Peyer's patch (tissue), 4 donors: ENCODE measurements around the gene PAPOLB. TPM values are rescaled to one million over a fixed set of nuclear protein-coding genes. Genes with fewer than 3 reads are reported as not detected.
A peak's percentile ranks its signal among the peaks of the same experiment; 100 is the strongest.

ENCODE experiments used
- DNase-seq, 3 donors: peaks; one replicate each; pipeline ENCODE4 v3.0.0-alpha.2; 2017 to 2019
- H3K27ac ChIP-seq, 4 donors: fragments of 200-600 bp; sonication (generic); one replicate each; pipeline ENCODE4 v1.5.1; 2016 to 2019
- H3K27me3 ChIP-seq, 2 donors: fragments of 200-600 bp; sonication (generic); one replicate each; pipeline ENCODE4 v1.5.1; 2019
- H3K36me3 ChIP-seq, 3 donors: fragments of 200-600 bp; sonication (generic); one replicate each; pipeline ENCODE4 v1.5.1; 2016 to 2019
- H3K4me1 ChIP-seq, 4 donors: fragments of 200-600 bp; sonication (generic); one replicate each; pipeline ENCODE4 v1.5.1; 2016 to 2019
- H3K4me3 ChIP-seq, 4 donors: fragments of 200-600 bp; sonication (generic); 1 replicate in 3 of 4; 2 replicates in 1 of 4; pipeline ENCODE4 v1.5.1; 2016 to 2019; ENCODE audit warnings: mild to moderate bottlenecking in 1 of 4
- H3K9me3 ChIP-seq, 4 donors: fragments of 200-600 bp; sonication (generic); one replicate each; pipeline ENCODE4 v1.5.1; 2016 to 2019; ENCODE audit warnings: mild to moderate bottlenecking in 1 of 4
- CTCF ChIP-seq, 6 experiments: fragments of 450-650 bp in 4 of 6; fragments of 200-600 bp in 2 of 6; sonication (generic) in 1 of 6; IDR thresholded peaks; one replicate each; pipeline ENCODE4 v1.5.1; 2017 to 2019; ENCODE audit warnings: antibody characterized with exemption in 6 of 6, mild to moderate bottlenecking in 3 of 6, moderate library complexity in 1 of 6
- POLR2A ChIP-seq, 2 donors: fragments of 450-650 bp; IDR thresholded peaks; one replicate each; pipeline ENCODE4 v1.5.1; 2017; ENCODE audit warnings: antibody characterized with exemption in 2 of 2, mild to moderate bottlenecking in 2 of 2, moderate library complexity in 2 of 2
- total RNA-seq, 4 donors: library from RNA; depleted of rRNA; stranded (reverse); fragments of >200 nt; gene quantifications; one replicate each; pipeline ENCODE4 v1.1.0, GENCODE V29; 2016

PAPOLB gene
- total RNA-seq, 4 donors from 2014 or later = not detected

DNA sequence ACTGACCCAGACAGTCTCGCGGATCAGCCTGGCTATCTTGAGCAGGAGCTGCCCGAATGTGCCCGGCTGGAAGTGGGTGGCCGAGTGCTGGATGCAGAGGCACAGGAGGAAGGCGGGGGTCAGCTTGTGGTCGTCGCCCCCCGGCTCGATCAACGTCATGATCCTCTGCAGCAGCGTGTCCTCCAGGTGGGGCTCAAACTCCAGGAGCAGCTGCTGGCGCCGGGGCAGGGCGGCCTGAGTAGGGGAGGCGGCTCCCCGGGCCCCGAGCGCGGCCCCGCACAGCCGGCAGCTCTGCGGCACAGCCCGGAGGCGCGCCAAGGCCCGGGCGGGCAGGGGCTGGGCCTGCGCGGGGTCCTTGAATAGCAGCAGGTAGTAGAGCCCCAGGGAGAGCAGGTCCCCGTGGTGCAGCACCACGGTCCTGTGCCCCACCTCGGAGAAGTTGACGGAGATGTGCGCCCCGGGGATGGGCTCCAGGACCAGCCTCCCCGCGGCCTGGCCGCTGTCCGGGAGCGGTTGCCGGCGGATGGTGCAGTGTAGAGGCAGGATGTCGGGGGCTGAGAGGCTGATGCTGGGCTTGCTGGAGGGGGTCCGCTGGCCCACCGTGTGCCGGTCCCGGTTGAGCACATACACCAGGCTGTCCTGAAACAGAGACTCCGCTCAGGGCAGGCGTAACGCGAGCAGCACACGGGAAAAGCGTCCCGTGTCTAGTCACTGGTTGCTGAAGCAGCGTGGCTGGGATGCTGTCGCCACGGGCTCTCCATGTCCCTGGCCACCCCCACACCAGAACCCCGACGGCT, 27.0 kb downstream of the PAPOLB start:
- Histone ChIP-seq H3K36me3 (no peaks in the 10 kb centered on the region), H3K27ac (no peak overlapping the region), H3K4me1 (no peaks in the 10 kb centered on the region), H3K4me3 (no peak overlapping the region), H3K9me3 (no peaks in the 10 kb centered on the region), H3K27me3 (no peaks in the 10 kb centered on the region)
- DNase-seq = peak in 1 of 3 donors; percentile 35
- TF ChIP-seq CTCF (IDR thresholded peaks at IDR 0.05) = no peak
- no peak for TF ChIP-seq POLR2A (IDR thresholded peaks at IDR 0.05)

- Histone ChIP-seq H3K4me3 (no peak overlapping the region), H3K27ac (no peak overlapping the region), H3K27me3 (no peaks in the 10 kb centered on the region), H3K4me1 (no peaks in the 10 kb centered on the region), H3K9me3 (no peaks in the 10 kb centered on the region), H3K36me3 (no peaks in the 10 kb centered on the region)
- no peak for DNase-seq
- TF ChIP-seq CTCF (IDR thresholded peaks at IDR 0.05) = no peak
- no peak for TF ChIP-seq POLR2A (IDR thresholded peaks at IDR 0.05)
Observed at GRCh38 chr7:4833691-4834600, 27.9 kb downstream of the PAPOLB start.

DNA sequence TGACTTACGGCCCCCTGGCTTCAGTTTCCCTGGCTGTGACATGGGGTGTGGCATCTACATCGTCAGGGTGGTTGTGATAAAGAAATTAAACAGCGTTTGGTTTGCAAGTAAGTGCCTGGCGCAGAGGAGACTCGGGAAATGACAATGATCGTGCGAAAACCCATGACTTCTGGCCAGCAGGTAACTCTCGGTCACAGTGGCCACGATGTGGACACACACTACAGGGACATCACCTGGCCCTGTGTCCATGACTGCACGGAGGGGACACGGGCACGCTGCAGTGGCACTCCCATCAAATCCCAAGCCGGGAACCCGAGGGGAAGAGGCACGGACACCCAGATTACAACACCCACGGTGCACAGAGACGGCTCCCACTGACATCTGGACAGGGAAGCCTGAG, 28.7 kb downstream of the PAPOLB start:
- no peaks in the 10 kb centered on the region for H3K4me1 ChIP-seq
- no peaks in the 10 kb centered on the region for H3K9me3 ChIP-seq
- H3K4me3 ChIP-seq = no peak overlapping the region
- no peaks in the 10 kb centered on the region for H3K36me3 ChIP-seq
- DNase-seq = no peak
- H3K27ac ChIP-seq = no peak overlapping the region
- H3K27me3 ChIP-seq = no peaks in the 10 kb centered on the region
- no peak for TF ChIP-seq CTCF (IDR thresholded peaks at IDR 0.05)
- TF ChIP-seq POLR2A (IDR thresholded peaks at IDR 0.05) = no peak

DNA sequence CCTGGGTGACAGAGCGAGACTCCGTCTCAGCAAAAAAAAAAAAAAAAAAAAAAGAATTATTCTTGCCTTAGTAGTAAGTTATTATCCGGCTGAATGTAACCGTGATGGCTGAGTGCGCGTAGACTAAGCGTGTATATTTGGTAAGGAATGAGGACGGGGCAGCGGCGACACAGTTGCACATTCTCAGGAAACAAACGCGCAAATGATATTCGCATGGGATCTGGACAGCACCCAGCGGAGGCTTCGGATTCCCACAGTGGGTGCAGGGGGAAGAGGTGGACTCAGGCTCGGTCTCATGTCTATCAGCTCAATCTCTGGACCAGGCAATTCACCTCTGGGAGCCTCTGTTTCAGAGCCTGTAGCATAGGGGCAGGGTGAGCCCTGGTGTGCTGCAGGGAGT, 29.1 kb downstream of the PAPOLB start:
- no peaks in the 10 kb centered on the region for H3K27me3 ChIP-seq
- H3K36me3 ChIP-seq = no peaks in the 10 kb centered on the region
- no peaks in the 10 kb centered on the region for H3K4me1 ChIP-seq
- no peak overlapping the region for H3K4me3 ChIP-seq
- H3K9me3 ChIP-seq = no peaks in the 10 kb centered on the region
- H3K27ac ChIP-seq = no peak overlapping the region
- no peak for TF ChIP-seq CTCF (IDR thresholded peaks at IDR 0.05)
- no peak for DNase-seq

DNA sequence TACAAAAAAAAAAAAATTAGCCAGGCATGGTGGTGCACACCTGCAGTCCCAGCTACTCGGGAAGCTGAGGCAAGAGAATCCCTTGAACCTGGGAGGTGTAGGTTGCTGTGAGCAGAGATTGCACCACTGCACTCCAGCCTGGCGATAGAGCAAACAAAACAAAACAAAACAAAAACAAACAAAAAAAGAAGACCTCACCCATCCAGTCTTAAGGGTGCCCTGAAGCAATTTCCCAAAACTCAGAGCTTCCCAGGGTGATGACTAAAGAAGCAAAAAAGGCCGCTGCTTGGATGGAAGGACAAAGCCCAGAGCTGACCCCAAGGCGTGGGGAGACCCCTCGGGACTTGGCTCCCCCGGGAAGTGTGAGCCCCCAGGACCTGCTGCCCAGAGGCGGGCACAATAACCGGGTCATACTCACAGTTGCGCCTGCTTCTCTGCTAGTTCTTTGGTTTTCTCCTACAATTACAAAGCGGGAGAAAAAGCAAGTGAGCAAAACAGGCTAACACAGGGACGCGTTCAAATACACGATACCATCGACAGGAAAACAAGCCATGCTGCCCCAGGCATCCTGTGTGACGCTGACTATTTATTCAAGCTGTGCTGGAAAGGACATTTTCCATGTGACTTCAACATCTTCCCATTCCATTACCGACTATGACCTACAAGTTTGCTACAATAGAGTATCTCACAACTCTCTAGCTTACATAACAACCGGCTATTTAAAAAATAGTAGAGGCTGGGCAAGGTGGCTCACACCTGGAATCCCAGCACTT, 29.9 kb downstream of the PAPOLB start:
- H3K4me3 ChIP-seq = no peak overlapping the region
- no peaks in the 10 kb centered on the region for H3K36me3 ChIP-seq
- TF ChIP-seq CTCF (IDR thresholded peaks at IDR 0.05) (no peak), POLR2A (IDR thresholded peaks at IDR 0.05) (no peak)
- no peaks in the 10 kb centered on the region for H3K9me3 ChIP-seq
- H3K4me1 ChIP-seq = no peaks in the 10 kb centered on the region
- no peaks in the 10 kb centered on the region for H3K27me3 ChIP-seq
- no peak overlapping the region for H3K27ac ChIP-seq
- no peak for DNase-seq
